Measurements from ENCODE around the gene LTA. TPM values are rescaled to one million over a fixed set of nuclear protein-coding genes. Genes with fewer than 3 reads are reported as not detected.

Gene LTA
- total and polyA plus RNA-seq, 2 donors (not counting 3 experiments of a cell fraction or from before 2014, with no cell fraction given), result 0.46 TPM; not detected in 1

DNA sequence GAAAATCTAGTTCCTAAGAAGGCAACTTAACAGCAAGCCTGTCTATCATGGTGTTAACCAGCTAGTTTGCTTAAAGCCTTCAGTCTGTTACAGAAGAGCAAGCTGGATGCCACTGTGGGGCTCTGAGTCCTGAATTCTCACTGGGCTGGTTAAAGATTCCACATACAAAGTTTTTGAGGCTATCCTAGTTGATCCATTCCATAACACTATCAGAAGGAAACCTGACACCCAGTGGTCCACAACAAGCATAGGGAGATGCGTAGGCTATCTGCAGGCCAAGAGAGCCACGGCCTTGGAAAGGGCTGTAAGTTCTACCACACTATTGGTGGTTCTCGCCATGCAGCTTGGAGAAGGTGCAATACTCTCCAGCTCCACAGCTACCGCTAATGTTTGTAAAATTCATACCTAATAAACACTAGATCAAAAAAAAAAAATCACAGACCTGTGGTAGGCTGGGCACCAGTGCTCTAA is 43.7 kb upstream of the LTA start:
- no peaks in the 10 kb centered on the region for H3K9me1 ChIP-seq (replicated peaks; ENCODE audit: control insufficient read depth, extremely low read depth, insufficient read depth, low read length)
- H3K27me3 ChIP-seq (ENCODE audit: control insufficient read depth in 2 of 2, insufficient read depth in 2 of 2, low read length in 2 of 2), result no peaks in the 10 kb centered on the region
- dilution Hi-C loops (cut with MboI; ENCODE audit: extremely low pct_ligation_motif_present, low sequenced_read_pairs) (no loop called here), intact Hi-C loops (cut with micrococcal nuclease) (no loop called here)
- TF ChIP-seq EZH2 (IDR thresholded peaks at IDR 0.05; ENCODE audit: borderline replicate concordance, low read depth, low read length, severe bottlenecking), result no peak
- no peak for TF ChIP-seq FOS (IDR thresholded peaks at IDR 0.05; ENCODE audit: borderline replicate concordance, insufficient read depth, low read length)
- TF ChIP-seq POLR2A (IDR thresholded peaks at IDR 0.05; ENCODE audit: low read depth, low read length), result no peak
- TF ChIP-seq POLR2AphosphoS5 (IDR thresholded peaks at IDR 0.05; ENCODE audit: insufficient read depth, low read depth, low read length), result no peak
- TF ChIP-seq, protein P1, sequence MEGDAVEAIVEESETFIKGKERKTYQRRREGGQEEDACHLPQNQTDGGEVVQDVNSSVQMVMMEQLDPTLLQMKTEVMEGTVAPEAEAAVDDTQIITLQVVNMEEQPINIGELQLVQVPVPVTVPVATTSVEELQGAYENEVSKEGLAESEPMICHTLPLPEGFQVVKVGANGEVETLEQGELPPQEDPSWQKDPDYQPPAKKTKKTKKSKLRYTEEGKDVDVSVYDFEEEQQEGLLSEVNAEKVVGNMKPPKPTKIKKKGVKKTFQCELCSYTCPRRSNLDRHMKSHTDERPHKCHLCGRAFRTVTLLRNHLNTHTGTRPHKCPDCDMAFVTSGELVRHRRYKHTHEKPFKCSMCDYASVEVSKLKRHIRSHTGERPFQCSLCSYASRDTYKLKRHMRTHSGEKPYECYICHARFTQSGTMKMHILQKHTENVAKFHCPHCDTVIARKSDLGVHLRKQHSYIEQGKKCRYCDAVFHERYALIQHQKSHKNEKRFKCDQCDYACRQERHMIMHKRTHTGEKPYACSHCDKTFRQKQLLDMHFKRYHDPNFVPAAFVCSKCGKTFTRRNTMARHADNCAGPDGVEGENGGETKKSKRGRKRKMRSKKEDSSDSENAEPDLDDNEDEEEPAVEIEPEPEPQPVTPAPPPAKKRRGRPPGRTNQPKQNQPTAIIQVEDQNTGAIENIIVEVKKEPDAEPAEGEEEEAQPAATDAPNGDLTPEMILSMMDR (IDR thresholded peaks at IDR 0.05; ENCODE audit: extremely low read depth in 1 of 2, insufficient read depth in 1 of 2, low read depth in 1 of 2, low read length in 2 of 2), result no peak
- TF ChIP-seq GATA2 (IDR thresholded peaks at IDR 0.05; ENCODE audit: insufficient read depth, insufficient read length, low read depth, low read length), result no peak
- TF ChIP-seq, protein P2, sequence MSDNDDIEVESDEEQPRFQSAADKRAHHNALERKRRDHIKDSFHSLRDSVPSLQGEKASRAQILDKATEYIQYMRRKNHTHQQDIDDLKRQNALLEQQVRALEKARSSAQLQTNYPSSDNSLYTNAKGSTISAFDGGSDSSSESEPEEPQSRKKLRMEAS (IDR thresholded peaks at IDR 0.05; ENCODE audit: insufficient read depth, insufficient read length), result no peak
- no peak for TF ChIP-seq MYC (IDR thresholded peaks at IDR 0.05; ENCODE audit: low read depth, low read length)
- no peak for TF ChIP-seq JUN (IDR thresholded peaks at IDR 0.05; ENCODE audit: borderline replicate concordance, insufficient read depth, insufficient read length, low read depth)
- BruUV-seq (replicated peaks), result no TSS peak
- H4K20me1 ChIP-seq (replicated peaks; ENCODE audit: control insufficient read depth, extremely low read depth, insufficient read depth, low read length), result no peaks in the 10 kb centered on the region
- H3K27ac ChIP-seq (ENCODE audit: insufficient read depth, low read depth, low read length), result no peak overlapping the region
- no peak overlapping the region for H2AFZ ChIP-seq (ENCODE audit: low read depth, low read length)
- POLR2A ChIA-PET, result interaction anchor here (0.8 to 1.8 kb wide), 2 partner anchors 10 to 13 kb away, joined by 3 to 4 read pairs; no protein-coding TSS in a partner anchor
- no peak overlapping the region for H3K4me3 ChIP-seq (replicated peaks in 1 of 3; ENCODE audit: insufficient read depth in 1 of 3, low read depth in 1 of 3, low read length in 3 of 3)
- DNase-seq (ENCODE audit: low read depth, low spot score) (no peak), FAIRE-seq (no peak)
- H3K4me1 ChIP-seq (ENCODE audit: control insufficient read depth, extremely low read depth, insufficient read depth, low read length), result peaks cover 24% of the 10 kb centered on the region
- CTCF ChIA-PET, result interaction anchor here (0.6 to 5.4 kb wide), 3 partner anchors 34 to 370 kb away, joined by 3 to 29 read pairs (median 4); no protein-coding TSS in a partner anchor
- no peak overlapping the region for H3K4me2 ChIP-seq (ENCODE audit: insufficient read depth, low read length)
- H3K9ac ChIP-seq (replicated peaks; ENCODE audit: extremely low read depth, insufficient read depth, low read length), result no peak overlapping the region
- peaks cover 14 to 24% of the 10 kb centered on the region in 2 experiments for H3K36me3 ChIP-seq (ENCODE audit: control insufficient read depth in 2 of 2, extremely low read depth in 1 of 2, insufficient read depth in 2 of 2, low read length in 2 of 2)
- no peaks in the 10 kb centered on the region for H3K9me3 ChIP-seq (replicated peaks; ENCODE audit: control insufficient read depth, insufficient read depth, low read length)
- peaks cover 7% of the 10 kb centered on the region for H3K79me2 ChIP-seq (ENCODE audit: control insufficient read depth, insufficient read depth, low read length)
